Globus pallidus (tissue), 1 donor: ENCODE data around the gene SNCAIP.
A peak's percentile ranks its signal among the peaks of the same experiment; 100 is the strongest.

Experiments
- DNase-seq: peaks from one replicate; pipeline ENCODE4 v3.0.0-alpha.2; 2015; ENCODE audit warnings: low spot score

SNCAIP gene

GRCh38 chr5:122429545-122430318, 117.7 kb downstream of the SNCAIP start:
- peak; percentile 16 for DNase-seq

DNA sequence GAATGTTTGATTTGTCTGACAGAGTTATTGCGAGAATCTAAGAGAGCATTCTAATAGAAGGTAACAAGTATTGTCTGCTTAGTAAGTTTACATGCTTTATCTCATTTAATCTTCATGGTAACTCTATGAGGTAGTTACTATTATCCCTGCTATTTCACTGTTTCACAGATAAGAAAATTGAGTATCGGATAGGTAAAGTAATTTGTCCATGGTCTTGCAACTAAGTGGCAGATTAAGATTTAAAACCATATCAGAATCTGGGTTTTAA, 118.2 kb downstream of the SNCAIP start:
- DNase-seq = no peak

- no peak for DNase-seq
Observed at GRCh38 chr5:122431298-122431697, 119.3 kb downstream of the SNCAIP start.

GRCh38 chr5:122434205-122434970, 122.4 kb downstream of the SNCAIP start:
- no peak for DNase-seq

DNA sequence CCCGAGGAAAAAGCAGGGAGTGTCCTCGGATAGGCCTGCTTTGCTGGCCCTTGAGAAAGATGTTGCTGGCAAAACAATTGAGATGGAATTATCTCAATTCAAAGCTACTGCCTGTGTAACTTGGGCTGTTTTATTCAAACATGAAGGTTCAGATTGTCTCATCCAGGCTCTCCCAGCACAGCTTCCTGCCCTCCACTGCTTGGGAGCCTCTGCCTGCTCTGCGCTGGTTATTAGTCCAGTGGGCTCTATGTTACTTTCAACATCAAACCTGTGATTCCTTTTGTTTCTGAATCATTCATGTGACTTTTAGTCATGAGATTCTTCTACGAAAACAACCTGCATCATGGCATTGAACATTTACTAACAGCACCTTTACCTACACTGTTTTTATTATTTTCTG, 123.2 kb downstream of the SNCAIP start:
- DNase-seq = no peak

DNA sequence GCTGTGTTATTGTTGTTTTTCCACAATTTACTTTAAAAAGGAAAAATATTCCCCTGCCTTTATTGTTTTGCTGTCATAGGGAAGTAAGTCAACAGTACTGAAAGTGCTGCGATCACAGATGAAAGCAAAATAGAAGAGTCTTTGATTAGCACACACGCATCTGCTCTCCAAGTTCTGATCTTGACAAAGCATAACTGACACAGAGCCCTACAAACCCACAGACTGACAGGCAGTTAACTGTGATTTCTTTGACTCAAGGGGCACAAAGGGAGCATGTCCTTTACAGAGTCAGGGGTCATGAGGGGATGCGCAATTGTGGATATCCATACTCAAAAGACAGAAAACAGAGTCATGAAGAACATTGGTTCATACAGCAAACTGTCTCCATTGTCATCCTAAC, 123.7 kb downstream of the SNCAIP start:
- peak; percentile 61 for DNase-seq

- DNase-seq = no peak
Observed at GRCh38 chr5:122436615-122437014, 124.6 kb downstream of the SNCAIP start.

GRCh38 chr5:122439645-122440044, 127.6 kb downstream of the SNCAIP start:
- no peak for DNase-seq

GRCh38 chr5:122442938-122443337, 130.9 kb downstream of the SNCAIP start:
- DNase-seq = no peak

DNA sequence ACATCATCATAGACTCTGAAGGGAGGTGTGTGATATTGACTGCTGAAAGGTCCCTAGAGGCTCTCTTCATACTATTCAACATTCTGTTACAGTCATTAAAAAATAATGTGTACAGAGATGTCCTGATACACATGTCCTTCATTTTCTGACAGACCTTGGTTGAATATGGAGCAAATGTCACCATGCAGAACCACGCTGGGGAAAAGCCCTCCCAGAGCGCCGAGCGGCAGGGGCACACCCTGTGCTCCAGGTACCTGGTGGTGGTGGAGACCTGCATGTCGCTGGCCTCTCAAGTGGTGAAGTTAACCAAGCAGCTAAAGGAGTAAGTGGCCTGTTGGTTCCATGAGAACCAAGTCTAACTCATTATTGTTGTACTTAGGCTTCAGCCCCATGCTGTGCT, 132.4 kb downstream of the SNCAIP start:
- DNase-seq = no peak

DNA sequence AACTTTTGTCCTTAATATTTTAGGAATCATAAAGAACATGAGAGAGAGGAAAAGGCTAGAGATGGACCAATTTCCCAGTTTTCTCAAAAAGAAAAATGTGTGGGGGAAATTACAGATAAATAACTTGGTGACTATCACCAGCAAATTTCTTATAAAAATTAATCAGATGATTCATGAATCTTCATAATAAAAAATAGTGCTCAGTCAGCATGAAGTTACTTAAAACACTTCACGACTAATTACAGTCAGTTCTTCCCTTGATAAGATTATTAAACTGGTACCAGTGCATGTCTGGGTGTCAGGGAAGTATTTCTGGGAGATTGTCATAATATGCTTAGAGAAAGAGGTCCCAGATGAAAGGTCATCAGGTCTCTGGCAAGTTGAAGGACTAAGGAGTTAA, 133.0 kb downstream of the SNCAIP start:
- no peak for DNase-seq

- DNase-seq = no peak
Observed at GRCh38 chr5:122447072-122447471, 135.0 kb downstream of the SNCAIP start.

- DNase-seq = no peak
Observed at GRCh38 chr5:122447879-122448278, 135.8 kb downstream of the SNCAIP start.

GRCh38 chr5:122454541-122454940, 142.5 kb downstream of the SNCAIP start:
- no peak for DNase-seq

GRCh38 chr5:122455939-122456338, 143.9 kb downstream of the SNCAIP start:
- no peak for DNase-seq

DNA sequence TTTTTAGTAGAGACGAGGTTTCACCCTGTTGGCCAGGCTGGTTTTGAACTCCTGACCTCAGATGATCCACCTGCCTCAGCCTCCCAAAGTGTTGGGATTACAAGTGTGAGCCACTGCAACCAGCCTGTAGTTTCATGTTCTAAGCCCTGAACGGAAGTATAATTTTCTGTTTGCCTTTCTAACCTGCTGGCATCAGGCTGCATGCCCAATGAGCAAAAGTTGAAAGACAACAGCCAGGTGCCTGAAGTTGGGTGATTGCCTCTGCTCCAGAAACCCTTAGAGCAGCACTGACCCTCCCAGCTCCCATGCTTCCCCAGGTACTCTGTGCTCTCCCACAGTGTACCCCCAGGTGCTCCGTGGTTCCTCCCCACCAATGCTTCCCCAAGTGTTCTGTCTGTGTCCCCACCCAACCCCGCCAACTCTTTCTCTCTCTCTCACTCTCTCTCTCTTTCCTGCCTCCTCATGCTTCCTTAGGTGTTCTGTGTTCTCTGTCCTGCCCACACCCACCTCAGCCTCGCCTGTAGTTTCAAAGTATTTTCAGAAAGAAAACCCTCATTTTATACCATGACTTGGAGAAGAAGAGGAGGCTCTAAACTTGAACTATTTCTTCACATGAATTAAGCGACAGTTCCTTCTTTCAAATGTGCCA, 145.3 kb downstream of the SNCAIP start:
- no peak for DNase-seq

- DNase-seq = no peak
Observed at GRCh38 chr5:122458278-122458872, 146.3 kb downstream of the SNCAIP start.

DNA sequence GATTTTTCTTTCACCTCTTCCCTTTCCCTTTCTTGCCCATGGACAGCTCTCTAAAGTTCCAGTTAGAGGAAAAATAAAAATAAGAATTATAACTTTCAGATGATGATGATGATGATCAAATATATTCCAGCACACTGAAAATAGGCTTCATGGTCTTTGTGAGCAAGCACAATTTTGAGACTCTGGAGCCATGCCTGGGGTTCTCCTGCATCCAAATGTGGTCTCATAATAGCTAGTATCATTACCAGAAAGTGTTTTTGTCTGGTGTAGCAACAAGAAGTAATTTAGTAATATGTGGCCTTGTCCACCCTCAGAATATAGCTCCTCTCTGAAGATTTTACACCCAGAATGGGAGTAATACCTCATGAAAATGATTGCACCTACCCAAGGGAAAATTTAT, 150.4 kb downstream of the SNCAIP start:
- DNase-seq = no peak

- no peak for DNase-seq
Observed at GRCh38 chr5:122463221-122463620, 151.2 kb downstream of the SNCAIP start.

- DNase-seq = no peak
Observed at GRCh38 chr5:122464191-122464590, 152.2 kb downstream of the SNCAIP start.

GRCh38 chr5:122465031-122465577, 153.1 kb downstream of the SNCAIP start:
- no peak for DNase-seq

DNA sequence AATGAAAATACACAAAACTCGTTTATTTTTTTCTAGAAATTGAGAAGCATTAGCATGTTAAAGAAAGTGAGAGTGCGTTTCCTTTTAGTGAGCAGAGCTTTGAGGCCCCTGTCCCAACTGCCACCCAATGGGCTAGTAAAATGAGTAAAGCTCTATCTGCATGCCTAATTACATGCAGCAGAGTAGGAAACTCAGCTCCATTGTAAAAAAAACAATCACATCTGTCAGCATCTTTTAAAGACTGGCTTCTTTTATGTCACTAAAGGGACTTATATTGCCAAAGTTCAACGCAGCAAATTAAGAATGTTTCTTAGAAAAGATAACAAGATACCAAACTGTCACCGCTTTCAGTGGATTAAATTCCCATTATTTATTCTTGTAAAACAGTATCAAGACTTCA, 154.0 kb downstream of the SNCAIP start:
- no peak for DNase-seq
